Measurements from ENCODE around the gene RTCB.
"Not testable (repeated sequence)": the region's sequence is repeated elsewhere in the genome, so short reads cannot be mapped to it uniquely, and the experiment has no call there.

Gene RTCB

DNA sequence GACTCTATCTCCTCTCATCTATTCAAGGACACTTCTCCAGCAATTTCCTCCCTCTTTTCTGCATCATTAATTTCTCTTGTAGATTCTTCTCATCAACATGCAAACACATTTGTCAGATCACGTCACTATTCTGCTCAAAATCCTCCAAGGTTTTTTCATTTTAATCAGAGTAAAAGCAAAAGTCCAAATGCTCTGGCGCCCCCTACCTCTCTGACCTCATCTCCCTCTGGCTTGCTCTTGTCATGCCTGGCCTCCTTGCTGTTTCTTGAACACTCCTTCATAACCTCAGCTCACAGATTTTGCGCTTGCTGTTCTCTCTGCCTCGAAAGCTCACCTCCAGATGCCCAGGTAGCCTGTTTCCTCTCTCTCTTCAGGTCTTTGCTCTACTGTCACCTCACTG is 22.4 kb downstream of the RTCB start:
- no peak for DNase-seq (ENCODE audit: low read depth)

DNA sequence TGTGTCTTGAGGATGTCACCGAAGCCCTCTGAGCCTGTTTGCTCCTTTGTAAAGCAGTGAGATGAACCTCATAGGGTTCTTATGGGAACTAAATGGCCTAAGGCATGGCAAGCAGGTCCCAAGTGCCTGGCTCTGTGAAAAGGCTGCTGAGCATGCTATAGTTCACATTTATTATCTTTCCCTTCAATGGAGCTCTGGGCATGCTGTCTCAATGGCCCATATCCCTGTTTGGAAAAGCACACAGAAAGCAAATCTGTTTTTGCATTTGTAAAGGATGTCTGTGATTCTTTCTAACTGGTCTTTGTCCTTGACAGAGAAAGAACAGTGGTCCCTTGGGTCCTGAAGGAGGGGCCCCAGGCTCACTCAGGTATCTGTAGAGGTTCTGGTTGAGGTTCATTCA is 26.4 kb downstream of the RTCB start:
- no peak for DNase-seq (ENCODE audit: low read depth)

DNA sequence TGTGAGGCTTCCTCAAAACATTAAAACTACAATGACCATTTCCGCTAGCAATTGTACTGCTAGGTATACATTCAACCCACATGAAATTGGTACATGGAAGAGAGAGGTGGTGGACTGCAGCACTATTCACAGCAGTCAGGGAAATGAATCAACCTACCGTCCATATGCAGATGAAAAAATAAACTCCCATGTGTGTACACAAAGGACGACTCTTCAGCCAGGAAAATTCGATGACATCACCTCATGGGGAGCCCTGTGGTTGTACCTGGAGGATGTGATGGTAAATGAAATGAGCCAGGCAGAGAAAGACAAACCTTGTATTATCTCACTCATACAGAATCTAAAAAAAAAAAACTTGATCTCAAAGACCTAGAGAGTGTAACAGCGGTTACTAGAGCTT is 31.1 kb downstream of the RTCB start:
- DNase-seq (ENCODE audit: low read depth), result no peak

DNA sequence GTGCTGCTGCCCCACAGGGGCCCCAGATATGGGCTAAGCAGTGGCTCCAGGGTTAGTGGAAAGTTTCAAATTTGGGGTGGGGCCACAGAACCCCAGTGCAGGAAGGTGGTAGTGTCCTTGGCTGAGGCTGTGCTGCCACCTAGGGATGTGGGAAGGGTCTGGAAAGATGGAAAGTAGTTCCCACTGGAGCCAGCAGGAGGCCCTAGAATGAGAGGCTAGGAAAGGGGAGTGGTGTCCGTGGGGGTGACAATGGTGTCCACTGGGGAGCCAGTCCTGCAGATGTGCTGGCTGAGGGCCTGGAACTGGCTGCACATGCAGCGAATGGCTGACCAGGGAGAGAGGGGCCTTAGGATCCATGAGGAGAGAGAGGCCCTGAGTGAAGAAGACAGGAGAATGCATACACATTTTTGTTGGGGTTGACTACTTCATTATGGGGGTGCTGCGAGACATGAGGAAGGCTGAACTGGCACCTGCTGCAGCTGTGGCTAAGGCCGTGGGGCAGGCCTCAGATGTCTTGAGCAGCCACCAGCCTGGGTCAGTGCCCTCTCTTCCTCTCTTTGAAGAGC is 33.3 kb downstream of the RTCB start:
- no peak for DNase-seq (ENCODE audit: low read depth)

DNA sequence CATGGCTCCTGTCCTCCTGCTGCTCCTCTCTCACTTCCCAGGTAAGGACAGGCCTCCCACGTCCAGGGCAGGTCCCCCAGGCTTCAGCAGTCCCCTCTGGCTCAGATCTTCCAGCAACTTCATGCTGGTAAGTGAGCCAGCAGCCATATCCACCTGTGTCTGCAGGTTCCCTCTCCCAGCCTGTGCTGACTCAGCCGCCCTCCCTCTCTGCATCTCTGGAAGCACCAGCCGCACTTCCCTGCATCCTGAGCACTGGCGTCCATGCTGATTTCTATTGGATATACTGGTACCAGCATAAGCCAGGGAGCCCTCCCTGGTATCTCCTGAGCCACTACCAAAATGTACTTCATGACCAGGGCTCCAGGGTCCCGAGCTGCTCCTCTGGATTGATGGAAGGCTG is 35.4 kb downstream of the RTCB start:
- no peak for DNase-seq (ENCODE audit: low read depth)

DNA sequence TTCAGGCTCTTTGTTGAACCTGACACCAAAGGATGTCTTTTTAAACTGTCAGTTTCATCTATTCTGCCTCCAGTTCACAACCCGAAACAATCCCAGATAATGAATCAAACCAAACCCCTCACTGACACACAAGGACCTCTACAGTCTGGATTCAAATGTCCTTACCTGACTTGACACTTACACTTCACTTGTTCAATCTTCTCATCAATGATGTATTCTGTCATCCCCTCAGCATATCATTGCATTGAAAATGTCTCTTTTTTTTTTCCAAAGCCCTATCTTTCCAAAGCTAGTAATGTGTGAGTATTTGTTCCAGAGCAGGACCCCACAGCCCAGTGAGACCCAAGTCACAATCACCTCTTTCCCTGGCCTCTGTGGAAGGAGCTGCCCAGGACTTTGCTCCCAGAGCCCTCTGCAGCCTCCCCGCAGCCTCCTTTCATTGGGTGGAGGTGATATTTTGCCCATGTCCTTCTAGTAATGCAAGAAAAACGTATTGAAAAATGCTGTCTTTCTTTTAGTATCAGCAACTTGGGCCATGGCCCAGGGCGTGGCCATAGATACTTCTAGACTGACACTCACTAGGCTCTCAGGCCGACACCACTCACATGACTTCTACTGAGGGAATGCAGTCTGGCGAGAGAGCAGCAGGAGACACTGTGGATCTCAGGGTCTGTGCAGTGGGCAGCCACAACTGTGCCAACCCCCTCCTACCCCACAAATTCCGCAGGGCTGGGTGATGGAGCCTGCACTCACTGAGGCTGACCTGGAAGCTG is 36.2 kb downstream of the RTCB start:
- no peak for DNase-seq (ENCODE audit: low read depth)

DNA sequence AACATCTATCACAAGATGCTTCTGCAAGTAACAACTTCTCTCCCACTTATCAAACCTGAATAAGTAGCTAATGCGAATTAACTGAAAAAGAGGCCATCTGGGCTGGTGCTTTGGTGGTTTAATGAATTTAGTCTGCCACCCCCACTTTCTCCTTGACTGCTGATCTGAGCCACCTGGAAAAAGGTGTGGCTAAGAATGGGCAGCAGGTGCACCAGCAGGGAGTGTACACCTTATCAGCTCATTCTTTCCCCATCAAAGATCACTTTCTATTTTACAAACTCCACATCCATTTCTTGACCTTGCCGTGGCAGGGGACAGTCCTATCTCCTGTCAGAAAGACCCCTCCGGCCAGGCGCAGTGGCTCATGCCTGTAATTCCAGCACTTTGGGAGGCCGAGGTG is 47.8 kb downstream of the RTCB start:
- no peak for DNase-seq (ENCODE audit: low read depth)

DNA sequence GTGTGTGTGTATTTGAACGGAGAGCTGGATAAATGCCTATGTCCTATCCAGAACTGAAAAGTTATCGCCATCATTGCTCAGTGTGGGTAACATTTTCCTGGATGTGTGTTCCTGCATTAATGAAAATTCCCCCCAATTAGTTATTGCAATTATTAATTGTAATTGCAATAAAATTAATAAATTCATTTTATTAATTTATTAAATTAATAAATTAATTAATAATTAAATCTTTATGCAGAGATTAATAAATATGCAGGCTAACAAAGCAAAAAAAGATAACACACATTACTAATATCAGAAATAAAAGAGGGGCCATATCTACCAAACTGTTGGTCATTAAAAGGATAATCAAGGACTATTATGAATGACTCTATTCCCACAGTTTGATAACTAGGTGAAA is 50.8 kb downstream of the RTCB start:
- DNase-seq (ENCODE audit: low read depth), result no peak

DNA sequence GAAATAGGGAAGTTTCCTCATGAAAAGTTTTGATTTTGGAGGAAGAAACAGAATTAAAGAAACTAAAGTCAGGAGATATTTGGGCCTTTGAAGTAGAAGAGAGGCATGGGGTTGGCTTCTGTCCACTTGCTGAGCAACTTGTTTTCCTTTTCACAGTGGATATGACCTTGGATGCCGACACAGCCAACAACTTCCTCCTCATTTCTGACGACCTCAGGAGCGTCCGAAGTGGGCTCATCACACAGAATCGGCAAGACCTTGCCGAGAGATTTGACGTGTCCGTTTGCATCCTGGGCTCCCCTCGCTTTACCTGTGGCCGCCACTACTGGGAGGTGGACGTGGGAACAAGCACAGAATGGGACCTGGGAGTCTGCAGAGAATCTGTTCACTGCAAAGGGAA is 52.0 kb downstream of the RTCB start:
- not testable (repeated sequence) for DNase-seq (ENCODE audit: low read depth)

DNA sequence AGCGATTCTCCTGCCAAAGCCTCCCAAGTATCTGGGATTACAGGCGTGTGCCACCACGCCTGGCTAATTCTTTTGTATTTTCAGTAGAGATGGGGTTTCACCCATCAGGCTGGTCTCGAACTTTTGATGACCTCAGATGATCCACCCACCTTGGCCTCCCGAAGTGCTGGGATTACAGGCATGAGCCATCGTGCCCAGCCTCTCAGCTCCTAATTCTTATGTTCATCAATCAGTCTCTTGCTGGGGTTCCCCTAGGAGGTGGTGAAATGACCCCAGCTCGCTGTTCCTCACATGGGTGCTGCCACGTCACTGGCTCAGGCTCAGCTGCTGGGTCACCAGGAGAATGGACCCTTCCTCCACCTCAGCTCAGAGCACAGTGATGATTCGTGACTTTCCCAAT is 54.5 kb downstream of the RTCB start, which contains the start of gene RFPL3:
Gene RFPL3 (plus strand): TSS at position 301 of the 400 bp plus-strand sequence. CDS start 205 bp downstream, outside the sequence.
- DNase-seq (ENCODE audit: low read depth), result not testable (repeated sequence)

DNA sequence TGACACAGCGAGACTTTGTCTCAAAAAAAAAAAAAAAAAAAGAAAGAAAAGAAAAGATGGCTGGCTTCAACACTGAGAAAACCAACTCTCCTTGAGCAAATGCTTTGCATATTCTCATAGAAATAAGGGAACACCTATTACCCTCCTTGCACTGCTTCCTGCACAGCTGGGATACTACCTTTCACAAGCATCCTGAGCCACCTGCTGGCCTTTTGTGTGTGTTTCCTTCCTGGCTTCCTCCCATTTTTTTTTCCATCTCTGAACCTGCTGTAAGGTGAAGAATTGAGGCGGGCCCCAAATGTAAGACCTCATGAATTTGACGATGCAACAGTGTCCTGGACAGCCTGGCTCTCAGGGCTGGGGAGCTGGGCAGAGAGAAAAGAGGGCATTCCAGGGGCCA is 56.3 kb downstream of the RTCB start:
- no peak for DNase-seq (ENCODE audit: low read depth)

DNA sequence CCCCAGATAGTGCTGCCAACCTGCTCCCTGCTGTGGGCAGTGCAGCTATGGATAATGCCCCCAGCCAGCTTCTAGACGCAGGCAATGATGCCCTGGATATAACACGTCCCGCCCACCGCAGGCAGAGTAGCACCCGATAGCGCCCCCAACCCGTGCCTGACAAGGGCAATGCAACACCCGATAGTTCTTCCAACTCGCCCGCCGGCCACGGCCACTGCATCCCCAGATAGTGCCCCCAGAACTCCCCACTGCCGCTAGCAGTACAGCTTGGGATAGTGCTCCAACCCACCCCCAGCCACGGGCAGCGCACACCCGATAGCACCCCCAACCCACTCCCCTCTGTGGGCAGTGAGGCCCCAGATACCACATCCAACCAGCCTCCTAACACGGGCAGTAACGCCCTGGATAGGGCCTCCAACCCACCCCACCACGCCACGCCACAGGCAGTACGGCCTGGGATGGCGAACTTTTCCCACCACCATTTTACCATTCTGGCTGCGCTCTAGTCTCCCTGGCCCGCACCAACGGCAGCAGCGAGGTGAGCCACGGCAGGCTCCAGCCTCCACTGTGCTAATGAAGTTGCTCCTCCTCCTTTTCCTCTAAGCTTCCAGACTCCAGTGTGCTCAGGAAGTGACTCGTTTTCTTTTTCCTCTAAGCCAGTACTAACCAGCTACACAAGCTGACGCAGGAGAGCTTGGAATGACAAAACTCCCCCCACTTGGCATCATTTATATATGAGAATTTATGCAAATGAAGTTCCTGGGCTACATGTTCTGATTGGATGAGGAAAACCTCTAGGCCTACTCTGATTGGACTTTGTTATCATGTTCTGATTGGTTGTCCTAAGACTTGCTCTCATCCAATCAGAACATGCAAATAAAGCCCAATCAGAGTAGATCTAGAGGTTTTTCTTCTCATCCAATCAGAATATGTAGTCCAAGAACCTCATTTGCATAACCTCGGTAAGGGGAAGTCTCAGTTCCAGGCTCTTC is 57.4 kb downstream of the RTCB start:
- DNase-seq (ENCODE audit: low read depth), result no peak

DNA sequence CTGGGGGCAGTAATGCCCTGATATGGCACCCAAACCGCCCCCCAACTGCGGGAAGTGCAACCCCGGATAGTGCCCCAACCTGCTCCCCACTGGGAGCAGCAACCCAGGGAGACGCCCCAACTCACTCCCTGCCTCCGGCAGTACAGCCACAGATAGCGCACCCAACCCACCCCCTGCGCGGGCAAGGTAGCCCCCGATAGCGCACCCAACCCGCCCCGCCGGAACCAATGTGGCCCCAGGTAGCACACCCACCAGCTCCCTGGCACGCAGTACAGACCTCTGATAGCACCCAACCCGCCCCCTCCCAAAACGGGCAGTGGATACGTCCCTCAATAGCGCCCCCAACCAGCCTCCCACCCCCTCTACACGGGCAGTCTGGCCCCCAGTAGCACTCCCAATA is 58.2 kb downstream of the RTCB start:
- DNase-seq (ENCODE audit: low read depth), result no peak

DNA sequence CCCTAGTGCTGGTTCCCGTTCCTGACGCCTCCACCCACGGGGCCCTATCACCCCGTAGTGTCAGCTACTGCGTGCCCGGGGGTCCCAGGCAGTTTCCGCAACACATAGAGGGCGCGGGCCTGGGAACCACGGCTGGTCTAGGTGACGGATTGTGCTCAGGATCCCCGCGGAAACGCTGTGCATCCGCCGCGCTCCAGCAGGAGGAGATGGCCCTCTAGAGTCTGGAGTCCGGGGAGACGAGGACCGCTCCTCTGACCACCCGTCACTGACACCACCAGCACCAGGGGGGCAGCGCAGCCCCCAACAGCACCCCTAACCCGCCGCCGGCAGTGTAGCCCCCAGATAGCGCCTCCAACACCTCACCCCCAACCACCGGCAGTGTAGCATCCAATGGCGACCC is 58.8 kb downstream of the RTCB start:
- DNase-seq (ENCODE audit: low read depth), result no peak

DNA sequence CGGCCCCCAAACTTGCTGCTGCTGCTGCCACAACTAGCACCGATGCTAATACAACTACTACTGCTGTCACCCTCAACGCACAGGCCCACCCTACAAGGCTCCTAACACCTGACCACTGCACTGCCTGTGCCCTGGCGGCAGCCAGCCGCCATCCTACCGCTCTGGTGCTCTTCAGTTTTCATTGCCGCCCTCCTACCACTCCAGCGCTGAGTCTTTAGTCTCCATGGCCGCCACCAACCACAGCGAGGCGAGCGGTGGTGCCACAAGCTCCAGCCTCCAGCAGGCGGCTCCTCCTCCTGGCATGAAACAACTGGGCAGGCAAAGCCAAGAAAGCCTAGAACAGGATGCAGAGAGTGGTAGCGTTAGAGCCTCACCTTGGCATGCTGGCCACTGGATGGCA is 59.4 kb downstream of the RTCB start:
- no peak for DNase-seq (ENCODE audit: low read depth)

DNA sequence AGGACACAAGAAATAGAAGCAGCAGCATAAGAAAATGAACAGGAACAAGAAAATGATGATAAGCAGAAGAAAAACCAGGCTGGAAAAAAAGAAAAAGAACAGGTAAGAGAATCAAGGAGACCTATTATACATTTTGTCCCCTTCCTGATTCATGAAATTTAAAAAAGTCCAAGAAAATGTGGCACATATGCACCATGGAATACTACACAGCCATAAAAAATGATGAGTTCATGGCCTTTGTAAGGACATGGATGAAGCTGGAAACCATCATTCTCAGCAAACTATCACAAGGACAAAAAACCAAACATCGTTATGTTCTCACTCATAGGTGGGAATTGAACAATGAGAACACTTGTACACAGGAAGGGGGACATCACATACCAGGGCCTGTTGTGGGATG is 60.2 kb downstream of the RTCB start:
- not testable (repeated sequence) for DNase-seq (ENCODE audit: low read depth)

DNA sequence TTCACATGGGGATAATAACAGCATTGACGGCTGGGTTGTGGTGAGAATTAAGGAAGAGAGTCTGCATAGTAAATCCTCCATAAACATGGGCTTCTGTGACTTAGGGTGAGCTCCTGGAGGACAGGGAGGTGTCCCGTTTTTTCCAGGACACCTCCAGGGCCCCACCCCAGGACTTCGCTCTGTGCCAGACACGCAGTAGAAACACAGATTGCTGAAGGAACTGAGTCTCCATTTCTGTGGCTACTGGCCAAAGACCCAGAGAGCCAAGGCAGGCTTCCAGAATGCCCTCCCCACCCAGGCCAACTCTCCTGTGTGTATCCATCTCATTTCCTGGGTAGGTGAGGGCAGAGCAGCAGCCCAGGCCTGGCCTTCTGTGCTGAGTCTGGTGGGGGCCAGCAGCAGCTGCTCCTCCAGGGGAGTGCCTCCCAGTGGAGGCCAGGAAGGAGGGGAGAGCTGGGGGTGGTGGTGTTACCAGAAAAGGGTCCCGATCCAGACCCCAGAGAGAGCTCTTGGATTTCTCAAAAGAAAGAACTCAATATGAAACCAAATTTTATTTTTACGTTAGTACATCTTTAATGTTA is 63.9 kb downstream of the RTCB start:
- DNase-seq (ENCODE audit: low read depth), result no peak

DNA sequence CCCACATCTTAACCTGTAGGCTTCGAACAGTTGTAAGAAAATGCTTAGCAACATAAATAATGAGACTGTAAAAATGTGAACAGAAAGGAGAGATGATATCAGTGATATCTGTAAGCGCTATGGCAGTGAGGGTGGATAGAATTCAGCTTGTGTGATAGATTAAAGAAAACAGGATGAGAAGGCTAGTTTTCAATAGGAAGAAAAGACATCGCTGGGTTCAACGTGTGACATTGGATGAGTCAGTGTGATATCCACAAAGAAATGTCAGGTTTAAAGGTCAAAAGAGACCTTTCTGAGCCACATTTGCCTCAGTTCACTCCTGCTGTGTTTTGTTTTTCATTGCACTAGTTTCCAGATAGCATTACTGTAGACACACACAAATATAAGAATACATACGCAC is 68.1 kb downstream of the RTCB start:
- no peak for DNase-seq (ENCODE audit: low read depth)

DNA sequence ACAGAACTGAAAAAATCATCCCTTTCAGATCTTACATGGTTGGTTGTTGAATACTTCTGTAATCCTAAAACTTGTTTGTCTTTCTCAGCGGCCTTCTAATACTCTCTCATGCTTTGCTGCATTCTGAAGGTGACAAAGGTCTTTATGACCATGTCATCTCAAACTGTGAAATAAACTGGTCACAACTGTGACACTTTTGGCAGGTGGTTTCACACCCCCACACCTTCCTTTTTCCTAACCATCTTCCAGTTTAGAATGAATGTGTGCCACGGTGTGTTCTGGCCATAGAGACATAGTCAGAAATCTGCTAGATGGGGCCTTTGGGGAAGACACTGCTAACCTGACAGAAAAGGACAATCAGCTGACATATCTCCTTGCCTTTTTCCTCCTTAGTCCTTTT is 69.1 kb downstream of the RTCB start:
- no peak for DNase-seq (ENCODE audit: low read depth)

DNA sequence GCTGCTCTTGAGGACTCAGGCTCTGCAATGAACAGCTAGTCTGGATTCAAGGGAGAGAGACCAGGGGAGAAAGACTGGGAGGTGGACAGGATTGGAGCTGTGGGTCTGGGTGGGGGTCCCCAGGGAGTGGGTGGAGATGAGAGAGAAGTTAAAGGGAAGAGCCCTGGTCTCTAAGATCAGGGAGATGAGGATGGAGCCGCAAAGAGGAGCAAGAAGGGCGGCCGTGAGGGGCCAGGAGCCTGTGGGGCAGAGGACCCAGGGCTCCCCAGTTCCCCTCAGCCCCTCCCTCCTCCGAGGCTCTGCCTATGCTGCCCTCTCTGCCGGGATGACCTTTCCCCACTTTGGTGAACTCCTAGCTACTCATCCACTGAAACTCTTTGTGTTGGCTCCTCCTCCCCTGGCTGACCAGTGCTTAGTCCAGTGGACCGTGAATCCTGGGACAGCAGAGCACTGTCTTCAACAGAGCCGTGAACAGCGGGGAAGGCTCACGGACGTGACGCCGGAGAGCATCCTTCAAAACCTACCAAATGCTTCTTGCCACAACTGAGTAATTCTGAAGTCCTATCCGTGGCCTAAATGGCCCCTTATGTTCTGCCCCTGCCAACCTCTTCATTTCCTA is 70.8 kb downstream of the RTCB start:
- no peak for DNase-seq (ENCODE audit: low read depth)

DNA sequence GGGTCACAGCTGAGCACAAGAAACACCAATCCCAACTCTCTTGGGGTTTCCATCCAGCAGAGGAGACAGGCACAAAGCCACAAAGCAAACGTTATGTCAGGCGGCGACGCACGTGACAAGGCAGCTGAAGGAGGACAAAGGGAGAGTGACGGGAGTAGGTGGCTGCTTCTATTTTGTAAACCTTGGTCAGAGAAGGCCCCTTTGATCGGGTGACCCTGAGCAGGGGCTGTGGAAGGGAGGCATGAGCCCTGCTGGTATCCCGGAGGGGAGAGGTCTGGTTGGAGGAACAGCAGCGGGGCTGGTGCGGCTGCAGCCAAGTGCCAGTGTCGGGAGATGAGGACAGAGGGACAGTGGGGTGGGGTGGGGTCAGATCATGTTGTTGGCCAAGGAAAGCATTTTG is 71.6 kb downstream of the RTCB start:
- no peak for DNase-seq (ENCODE audit: low read depth)

Data from activated T-cell treated with anti-CD3 and anti-CD28 coated beads for 48 hours (primary cell).